Trophoblast cell (in vitro differentiated cells and primary cell): Measurements from ENCODE around the gene CYTIP.

Experiments used
- DNase-seq, 2 donors: peaks; one replicate each; pipeline ENCODE4 v3.0.0-alpha.2; 2016
- H2AFZ ChIP-seq: 2 replicates; pipeline ENCODE4 v1.6.1; 2013; ENCODE audit warnings: low read length, moderate library complexity, mild to moderate bottlenecking; ENCODE audit not compliant: insufficient read depth, poor library complexity
- H2AK5ac ChIP-seq: 2 replicates; pipeline ENCODE4 v1.6.1; 2013; ENCODE audit warnings: mild to moderate bottlenecking, low read length
- H2BK120ac ChIP-seq: 2 replicates; pipeline ENCODE4 v1.6.1; 2013; ENCODE audit warnings: low read length, mild to moderate bottlenecking, moderate library complexity; ENCODE audit not compliant: insufficient read depth, poor library complexity
- H2BK12ac ChIP-seq: 2 replicates; pipeline ENCODE4 v1.6.1; 2013; ENCODE audit warnings: mild to moderate bottlenecking, low read length, moderate library complexity
- H2BK5ac ChIP-seq: 2 replicates; pipeline ENCODE4 v1.6.1; 2013; ENCODE audit warnings: low read length, low read depth, moderate library complexity, mild to moderate bottlenecking; ENCODE audit not compliant: poor library complexity
- H3K14ac ChIP-seq: 2 replicates; pipeline ENCODE4 v1.6.1; 2013; ENCODE audit warnings: mild to moderate bottlenecking, low read length
- H3K18ac ChIP-seq: 2 replicates; pipeline ENCODE4 v1.6.1; 2013; ENCODE audit warnings: mild to moderate bottlenecking, low read length
- H3K23ac ChIP-seq: 2 replicates; pipeline ENCODE4 v1.6.1; 2013; ENCODE audit warnings: low read length
- H3K27ac ChIP-seq: 2 replicates; pipeline ENCODE4 v1.5.1; 2013; ENCODE audit warnings: low read depth, mild to moderate bottlenecking, inconsistent platforms, low read length, moderate library complexity
- H3K27me3 ChIP-seq: 2 replicates; pipeline ENCODE4 v1.6.1; 2013; ENCODE audit warnings: inconsistent platforms, mild to moderate bottlenecking, low read length, moderate library complexity; ENCODE audit not compliant: insufficient read depth
- H3K36me3 ChIP-seq, 2 experiments: 1 replicate in 1 of 2; 2 replicates in 1 of 2; pipeline ENCODE4 v1.6.1; 2013; ENCODE audit warnings: low read length in 2 of 2, mild to moderate bottlenecking in 2 of 2, moderate library complexity in 1 of 2; ENCODE audit not compliant: insufficient read depth in 2 of 2, control insufficient read depth in 1 of 2
- H3K4ac ChIP-seq: 2 replicates; pipeline ENCODE4 v1.6.1; 2013; ENCODE audit warnings: low read depth, mild to moderate bottlenecking, low read length, moderate library complexity
- H3K4me1 ChIP-seq, 2 experiments: 1 replicate in 1 of 2; 2 replicates in 1 of 2; pipeline ENCODE4 v1.6.1; 2013; ENCODE audit warnings: low read length in 2 of 2, mild to moderate bottlenecking in 2 of 2, moderate library complexity in 1 of 2; ENCODE audit not compliant: insufficient read depth in 2 of 2, control insufficient read depth in 1 of 2
- H3K4me2 ChIP-seq: 2 replicates; pipeline ENCODE4 v1.6.1; 2013; ENCODE audit warnings: inconsistent platforms, mild to moderate bottlenecking, low read length, moderate library complexity
- H3K4me3 ChIP-seq: 2 replicates; pipeline ENCODE4 v1.5.1; 2013; ENCODE audit warnings: mild to moderate bottlenecking, low read depth, low read length, inconsistent platforms
- H3K79me1 ChIP-seq: one replicate; pipeline ENCODE4 v1.6.1; 2013; ENCODE audit warnings: low read length
- H3K79me2 ChIP-seq: 2 replicates; pipeline ENCODE4 v1.6.1; 2013; ENCODE audit warnings: low read length, mild to moderate bottlenecking; ENCODE audit not compliant: control insufficient read depth, insufficient read depth, poor library complexity
- H3K9ac ChIP-seq: 2 replicates; pipeline ENCODE4 v1.6.1; 2013; ENCODE audit warnings: mild to moderate bottlenecking, low read length
- H3K9me3 ChIP-seq: 2 replicates; pipeline ENCODE4 v1.6.1; 2013; ENCODE audit warnings: low read depth, mild to moderate bottlenecking, control low read depth, inconsistent platforms, low read length; ENCODE audit not compliant: insufficient read depth
- H4K12ac ChIP-seq: 2 replicates; pipeline ENCODE4 v1.6.1; 2013; ENCODE audit warnings: low read depth, mild to moderate bottlenecking, low read length, moderate library complexity
- H4K8ac ChIP-seq: 2 replicates; pipeline ENCODE4 v1.6.1; 2013; ENCODE audit warnings: low read depth, mild to moderate bottlenecking, low read length, moderate library complexity
- H4K91ac ChIP-seq: one replicate; pipeline ENCODE4 v1.6.1; 2013; ENCODE audit warnings: low read depth, mild to moderate bottlenecking, low read length, moderate library complexity
- WGBS: extraction: QIAGEN DNeasy Blood & Tissue Kit; methylation state at CpG from one replicate; pipeline ENCODE4 v1.1.7; 2013; ENCODE audit warnings: missing lambda C conversion rate; ENCODE audit not compliant: insufficient read length, insufficient coverage; ENCODE audit errors: extremely low coverage; 5-methylcytosine and 5-hydroxymethylcytosine counted together

CYTIP gene

GRCh38 chr2:157468931-157469708 lies 25.2 kb upstream of the CYTIP start:
- WGBS: no CpG with 5 or more reads among the region's 8 CpGs
- Histone ChIP-seq H2BK5ac (no peak overlapping the region), H2BK120ac (no peak overlapping the region), H4K8ac (no peak overlapping the region), H3K14ac (no peak overlapping the region), H4K12ac (no peak overlapping the region), H2AK5ac (no peak overlapping the region), H3K4me1 (no peaks in the 10 kb centered on the region), H3K18ac (no peak overlapping the region), H3K36me3 (no peaks in the 10 kb centered on the region), H3K79me1 (no peaks in the 10 kb centered on the region), H3K4me3 (no peak overlapping the region), H3K4me2 (no peak overlapping the region), H3K27me3 (no peaks in the 10 kb centered on the region), H3K4ac (no peak overlapping the region), H2AFZ (no peak overlapping the region), H4K91ac (no peak overlapping the region), H3K27ac (no peak overlapping the region), H3K9me3 (no peaks in the 10 kb centered on the region), H3K79me2 (no peaks in the 10 kb centered on the region), H3K9ac (no peak overlapping the region), H3K23ac (no peak overlapping the region), H2BK12ac (no peak overlapping the region)
- peak in 1 of 2 donors; percentile 73 for DNase-seq

- no peak overlapping the region for H4K91ac ChIP-seq
- no peak overlapping the region for H2AK5ac ChIP-seq
- no peaks in the 10 kb centered on the region for H3K4me1 ChIP-seq
- no peak overlapping the region for H4K8ac ChIP-seq
- no peak overlapping the region for H3K14ac ChIP-seq
- no peak overlapping the region for H3K4me3 ChIP-seq
- H3K4ac ChIP-seq: no peak overlapping the region
- H2BK120ac ChIP-seq: no peak overlapping the region
- no peak overlapping the region for H3K23ac ChIP-seq
- H3K18ac ChIP-seq: no peak overlapping the region
- no peak overlapping the region for H3K4me2 ChIP-seq
- no peaks in the 10 kb centered on the region for H3K79me2 ChIP-seq
- no peak overlapping the region for H3K27ac ChIP-seq
- no peak overlapping the region for H4K12ac ChIP-seq
- H2BK5ac ChIP-seq: no peak overlapping the region
- no peak overlapping the region for H3K9ac ChIP-seq
- WGBS: no CpG with 5 or more reads among the region's 5 CpGs
- H3K36me3 ChIP-seq: no peaks in the 10 kb centered on the region
- H3K79me1 ChIP-seq: no peaks in the 10 kb centered on the region
- no peaks in the 10 kb centered on the region for H3K9me3 ChIP-seq
- H3K27me3 ChIP-seq: no peaks in the 10 kb centered on the region
- no peak overlapping the region for H2BK12ac ChIP-seq
- DNase-seq: no peak
- H2AFZ ChIP-seq: no peak overlapping the region
Observed at GRCh38 chr2:157466764-157467163, 22.9 kb upstream of the CYTIP start.

GRCh38 chr2:157465554-157465953 lies 21.7 kb upstream of the CYTIP start:
- WGBS: no CpG with 5 or more reads among the region's 5 CpGs
- no peaks in the 10 kb centered on the region for H3K9me3 ChIP-seq
- no peak for DNase-seq
- H2AK5ac ChIP-seq: no peak overlapping the region
- H3K14ac ChIP-seq: no peak overlapping the region
- no peaks in the 10 kb centered on the region for H3K36me3 ChIP-seq
- H3K9ac ChIP-seq: no peak overlapping the region
- no peak overlapping the region for H3K4me3 ChIP-seq
- no peak overlapping the region for H4K8ac ChIP-seq
- H3K79me1 ChIP-seq: no peaks in the 10 kb centered on the region
- no peak overlapping the region for H3K27ac ChIP-seq
- no peaks in the 10 kb centered on the region for H3K79me2 ChIP-seq
- H3K18ac ChIP-seq: no peak overlapping the region
- H3K4me2 ChIP-seq: no peak overlapping the region
- no peaks in the 10 kb centered on the region for H3K27me3 ChIP-seq
- H2BK5ac ChIP-seq: no peak overlapping the region
- no peak overlapping the region for H3K4ac ChIP-seq
- no peak overlapping the region for H4K12ac ChIP-seq
- H2BK120ac ChIP-seq: no peak overlapping the region
- H4K91ac ChIP-seq: no peak overlapping the region
- no peak overlapping the region for H2AFZ ChIP-seq
- no peak overlapping the region for H3K23ac ChIP-seq
- no peaks in the 10 kb centered on the region for H3K4me1 ChIP-seq
- no peak overlapping the region for H2BK12ac ChIP-seq

- no peak overlapping the region for H4K8ac ChIP-seq
- H3K79me1 ChIP-seq: no peaks in the 10 kb centered on the region
- no peaks in the 10 kb centered on the region for H3K36me3 ChIP-seq
- H3K4me2 ChIP-seq: no peak overlapping the region
- no peak overlapping the region for H4K12ac ChIP-seq
- no peaks in the 10 kb centered on the region for H3K9me3 ChIP-seq
- no peak overlapping the region for H3K23ac ChIP-seq
- no peak overlapping the region for H2AFZ ChIP-seq
- H3K4ac ChIP-seq: no peak overlapping the region
- no peak overlapping the region for H3K14ac ChIP-seq
- H3K18ac ChIP-seq: no peak overlapping the region
- DNase-seq: no peak
- no peaks in the 10 kb centered on the region for H3K27me3 ChIP-seq
- no peak overlapping the region for H2AK5ac ChIP-seq
- no peak overlapping the region for H2BK5ac ChIP-seq
- H2BK120ac ChIP-seq: no peak overlapping the region
- H3K27ac ChIP-seq: no peak overlapping the region
- WGBS: no CpG with 5 or more reads among the region's 6 CpGs
- H3K4me3 ChIP-seq: no peak overlapping the region
- no peaks in the 10 kb centered on the region for H3K4me1 ChIP-seq
- no peaks in the 10 kb centered on the region for H3K79me2 ChIP-seq
- H4K91ac ChIP-seq: no peak overlapping the region
- no peak overlapping the region for H3K9ac ChIP-seq
- no peak overlapping the region for H2BK12ac ChIP-seq
Observed at GRCh38 chr2:157463002-157463401, 19.1 kb upstream of the CYTIP start.
